Calu3 (cell line): ENCODE data around the gene SRGAP2B. TPM values are rescaled to one million over a fixed set of nuclear protein-coding genes. Genes with fewer than 3 reads are reported as not detected.
"Not testable (repeated sequence)": the region's sequence is repeated elsewhere in the genome, so short reads cannot be mapped to it uniquely, and the experiment has no call there.

Experiments used
- Bru-seq: library from RNA; stranded (reverse); fragments of 400-500 nt; gene quantifications from one replicate; lab custom pipeline; 2021; lab: Mats Ljungman, UMichigan
- BruChase-seq, 2 experiments: library from RNA; stranded (reverse); fragments of 400-500 nt; gene quantifications; one replicate each; lab custom pipeline; 2021; lab: Mats Ljungman, UMichigan
- BruUV-seq: library from RNA; stranded (reverse); fragments of 400-500 nt; replicated peaks from 2 replicates; lab custom pipeline; 2021; lab: Mats Ljungman, UMichigan
- CTCF ChIA-PET: fragments of 300-600 bp; sonication (Branson Sonifier 250); formaldehyde crosslinking; loops from one replicate; lab custom pipeline; 2022; ENCODE audit warnings: antibody characterized with exemption; lab: Charles Lee
- DNase-seq: peaks from one replicate; pipeline ENCODE4 v3.0.0; 2022
- H3K27ac Mint-ChIP-seq: one replicate; pipeline ENCODE4 v1.8.0; 2022; ENCODE audit warnings: mixed read lengths; ENCODE audit not compliant: unreplicated experiment
- H3K27me3 Mint-ChIP-seq: one replicate; pipeline ENCODE4 v1.8.0; 2022; ENCODE audit warnings: mixed read lengths; ENCODE audit not compliant: unreplicated experiment
- H3K36me3 Mint-ChIP-seq: one replicate; pipeline ENCODE4 v1.8.0; 2022; ENCODE audit warnings: mild to moderate bottlenecking, moderate library complexity, mixed read lengths; ENCODE audit not compliant: insufficient read depth, unreplicated experiment
- H3K4me1 Mint-ChIP-seq: one replicate; pipeline ENCODE4 v1.8.0; 2022; ENCODE audit warnings: mild to moderate bottlenecking, low read depth, mixed read lengths; ENCODE audit not compliant: unreplicated experiment
- H3K4me3 Mint-ChIP-seq: one replicate; pipeline ENCODE4 v1.8.0; 2022; ENCODE audit warnings: mild to moderate bottlenecking, low read depth, moderate library complexity, mixed read lengths; ENCODE audit not compliant: unreplicated experiment
- H3K9me3 Mint-ChIP-seq: one replicate; pipeline ENCODE4 v1.8.0; 2022; ENCODE audit warnings: low read depth, mixed read lengths; ENCODE audit not compliant: unreplicated experiment
- intact Hi-C: fragments of 100-400 bp; cut with micrococcal nuclease; formaldehyde crosslinking; loops from one replicate; pipeline ENCODE4 v1.10.0; 2022; ENCODE audit not compliant: unreplicated experiment
- long read RNA-seq: library from polyadenylated mRNA; stranded (forward); transcript quantifications from one replicate; pipeline ENCODE4 v2.0.0, GENCODE V29; 2022
- total RNA-seq: library from RNA; stranded (reverse); gene quantifications from 2 replicates; pipeline ENCODE4 v1.2.3, GENCODE V29; 2022

The SRGAP2B gene
- total RNA-seq (31.6 and 34.9 TPM in 2 replicates), Bru-seq, nascent RNA (percentile 69 among the genes with signal in this experiment), BruChase-seq, experiment 1, labeled RNA remaining after a 6-hour chase (percentile 50 among the genes with signal in this experiment), BruChase-seq, experiment 2, labeled RNA remaining after a 2-hour chase (percentile 51 among the genes with signal in this experiment)
- long read RNA-seq, partial matches to known transcripts: 1 of 4 reads
- long read RNA-seq, other reads (novel, unspliced or antisense): 3 of 4 reads

DNA sequence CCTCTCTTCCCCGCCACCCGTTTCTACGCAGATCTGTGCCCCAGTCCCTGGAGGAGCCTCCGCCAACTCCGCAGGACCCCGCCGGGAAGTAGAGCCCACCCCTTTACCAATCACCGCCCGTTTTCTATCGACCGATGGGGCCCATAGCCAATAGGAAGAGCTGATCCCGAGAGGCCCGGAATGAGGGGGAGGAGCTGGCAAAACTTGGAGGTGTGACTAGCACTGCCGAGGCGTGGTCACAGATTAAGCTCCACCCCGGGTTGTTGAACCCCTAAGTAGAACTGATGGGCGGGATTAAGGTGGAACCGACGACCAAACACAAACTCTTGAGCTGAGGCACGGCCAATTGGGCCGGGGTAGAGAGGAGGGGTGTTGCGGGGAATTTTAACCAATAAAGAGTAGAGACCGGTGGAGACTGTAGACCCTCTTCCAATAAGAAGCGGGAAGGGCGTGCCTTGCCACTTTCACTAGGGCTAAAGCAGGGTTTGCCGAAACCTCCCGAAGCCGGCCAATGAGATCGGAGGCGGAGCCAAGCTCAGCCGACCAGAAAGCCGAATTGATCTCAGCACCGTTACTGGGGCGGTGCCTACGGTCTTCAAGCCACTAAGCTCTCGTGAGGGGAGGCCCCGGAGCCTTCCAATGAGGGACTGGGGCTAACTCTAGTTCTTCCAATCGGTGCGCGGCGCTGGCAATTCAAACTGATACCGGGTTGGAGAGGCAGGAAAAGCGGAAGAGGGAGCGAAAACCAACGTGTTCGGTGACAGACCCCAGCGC, at the start of gene SRGAP2B, which contains the start of gene FAM72D:
Gene SRGAP2B (minus strand): TSS at position 45 of the 774 bp plus-strand sequence. CDS start 2,427 bp downstream, outside the sequence.
Gene FAM72D (plus strand): TSS at position 691 of the 774 bp plus-strand sequence. CDS start 874 bp downstream, outside the sequence.
- DNase-seq, BruUV-seq, H3K9me3 Mint-ChIP-seq, H3K27ac Mint-ChIP-seq, H3K27me3 Mint-ChIP-seq, H3K4me1 Mint-ChIP-seq, CTCF ChIA-PET, H3K36me3 Mint-ChIP-seq, intact Hi-C loops: not testable (repeated sequence)
- H3K4me3 Mint-ChIP-seq: peak within 1 kb of the TSS; percentile 56

DNA sequence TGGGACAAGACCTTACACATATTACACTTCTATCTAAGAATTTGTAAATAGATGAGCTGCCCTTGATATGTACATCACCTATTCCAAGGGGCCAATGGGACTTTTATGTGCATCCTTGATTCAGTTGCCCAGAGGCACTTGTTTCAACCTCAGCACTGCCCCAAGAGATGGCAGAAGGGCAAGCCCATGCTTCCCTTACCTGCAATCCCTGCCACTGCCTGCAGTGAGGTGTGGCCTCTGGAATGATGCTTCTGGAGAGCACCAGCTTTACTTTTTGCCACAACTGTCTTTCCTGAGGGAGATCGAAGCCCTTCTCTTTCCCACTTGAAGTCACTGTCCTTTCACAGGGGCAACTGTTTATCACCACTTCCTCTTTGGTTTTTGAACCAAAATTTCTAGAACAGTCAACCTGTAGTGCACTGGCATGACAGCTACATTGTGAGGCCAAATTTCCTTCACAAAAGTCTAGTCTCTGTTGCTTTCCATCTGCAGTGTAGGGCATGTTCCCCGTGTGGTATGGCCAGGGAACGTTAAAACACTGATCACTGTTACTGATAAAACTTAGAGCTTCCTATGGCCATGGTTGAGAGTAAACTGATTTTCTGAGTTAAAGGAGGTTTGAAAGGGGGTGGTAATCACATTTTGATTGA, 49.3 kb upstream of the SRGAP2B start:
- H3K9me3 Mint-ChIP-seq, H3K4me3 Mint-ChIP-seq, H3K27me3 Mint-ChIP-seq, DNase-seq, CTCF ChIA-PET, BruUV-seq, intact Hi-C loops, H3K36me3 Mint-ChIP-seq, H3K27ac Mint-ChIP-seq, H3K4me1 Mint-ChIP-seq: not testable (repeated sequence)

DNA sequence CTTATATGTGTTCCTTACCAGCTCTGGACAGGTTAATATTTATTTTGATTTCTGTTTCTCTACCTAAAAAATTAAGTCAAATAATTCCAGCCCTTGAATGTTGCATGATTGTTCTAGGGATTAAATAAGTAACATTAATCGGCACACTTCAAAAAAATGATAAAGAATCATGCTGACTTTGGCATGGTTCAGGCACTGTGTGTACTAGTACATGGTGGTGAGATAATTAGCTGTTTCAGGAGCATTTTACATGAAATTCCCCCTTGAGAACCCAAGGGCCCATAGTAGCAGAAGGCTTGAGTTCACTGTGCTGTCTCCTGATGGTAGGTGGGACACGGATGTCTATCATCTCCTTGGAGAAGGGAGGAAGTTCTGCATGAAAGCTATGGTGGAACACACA, 45.4 kb upstream of the SRGAP2B start:
- BruUV-seq, H3K9me3 Mint-ChIP-seq, CTCF ChIA-PET, H3K27ac Mint-ChIP-seq, DNase-seq, intact Hi-C loops, H3K36me3 Mint-ChIP-seq, H3K4me3 Mint-ChIP-seq, H3K27me3 Mint-ChIP-seq, H3K4me1 Mint-ChIP-seq: not testable (repeated sequence)

DNA sequence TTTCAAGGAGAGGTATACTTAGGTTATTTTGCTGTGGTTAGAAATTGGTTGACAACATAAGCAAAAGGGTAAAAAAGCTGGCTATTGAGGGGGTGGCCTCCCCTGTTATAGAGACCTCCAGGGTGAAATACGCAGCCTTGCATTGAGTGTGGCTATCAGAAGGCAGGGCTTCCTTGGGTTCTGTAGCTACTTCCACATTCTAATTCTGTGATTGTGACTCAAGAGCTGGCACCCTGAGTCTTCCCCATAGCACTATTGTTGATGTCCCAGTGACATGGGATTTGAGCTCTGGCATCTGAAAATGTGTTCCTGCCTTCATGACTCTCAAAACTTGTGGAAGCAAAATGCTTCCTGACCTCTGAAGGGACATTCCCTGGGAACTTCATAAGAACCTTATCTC, 39.3 kb upstream of the SRGAP2B start:
- H3K9me3 Mint-ChIP-seq, BruUV-seq, H3K27ac Mint-ChIP-seq, CTCF ChIA-PET, H3K27me3 Mint-ChIP-seq, H3K4me1 Mint-ChIP-seq, intact Hi-C loops, H3K4me3 Mint-ChIP-seq, DNase-seq, H3K36me3 Mint-ChIP-seq: not testable (repeated sequence)

DNA sequence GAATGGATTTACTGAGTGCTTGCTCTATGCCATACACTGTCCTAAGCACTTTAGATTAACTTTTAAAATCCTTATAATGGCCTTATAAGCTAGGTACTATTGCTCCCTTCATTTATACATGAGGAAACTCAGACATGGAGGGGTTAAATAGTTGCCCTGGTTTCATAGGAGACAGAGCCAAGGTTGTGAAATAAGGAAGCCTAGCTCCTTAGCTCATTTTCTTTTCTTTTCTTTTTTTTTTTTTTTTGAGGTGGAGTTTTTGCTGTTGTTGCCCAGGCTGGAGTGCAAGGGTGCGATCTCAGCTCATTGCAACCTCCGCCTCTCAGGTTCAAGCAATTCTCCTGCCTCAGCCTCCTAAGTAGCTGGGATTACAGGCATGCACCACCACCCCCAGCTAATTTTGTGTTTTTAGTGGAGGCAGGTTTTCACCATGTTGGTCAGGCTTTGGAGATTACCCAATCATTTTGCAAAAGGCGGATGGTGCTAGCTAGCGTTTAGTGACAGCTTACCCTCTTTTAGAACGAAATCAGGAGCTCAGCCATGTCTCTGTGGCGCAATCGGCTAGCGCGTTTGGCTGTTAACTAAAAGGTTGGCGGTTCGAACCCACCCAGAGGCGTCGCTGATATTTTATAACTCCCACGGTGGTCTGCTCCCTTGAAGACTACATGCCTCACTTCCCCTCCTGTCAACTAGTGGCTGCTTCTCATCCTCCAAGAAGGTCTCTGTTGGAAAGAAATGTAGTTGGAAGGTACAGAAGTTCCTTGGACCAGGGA, 33.8 kb upstream of the SRGAP2B start:
- BruUV-seq, H3K4me3 Mint-ChIP-seq, CTCF ChIA-PET, H3K27ac Mint-ChIP-seq, DNase-seq, intact Hi-C loops, H3K9me3 Mint-ChIP-seq, H3K27me3 Mint-ChIP-seq, H3K36me3 Mint-ChIP-seq, H3K4me1 Mint-ChIP-seq: not testable (repeated sequence)

DNA sequence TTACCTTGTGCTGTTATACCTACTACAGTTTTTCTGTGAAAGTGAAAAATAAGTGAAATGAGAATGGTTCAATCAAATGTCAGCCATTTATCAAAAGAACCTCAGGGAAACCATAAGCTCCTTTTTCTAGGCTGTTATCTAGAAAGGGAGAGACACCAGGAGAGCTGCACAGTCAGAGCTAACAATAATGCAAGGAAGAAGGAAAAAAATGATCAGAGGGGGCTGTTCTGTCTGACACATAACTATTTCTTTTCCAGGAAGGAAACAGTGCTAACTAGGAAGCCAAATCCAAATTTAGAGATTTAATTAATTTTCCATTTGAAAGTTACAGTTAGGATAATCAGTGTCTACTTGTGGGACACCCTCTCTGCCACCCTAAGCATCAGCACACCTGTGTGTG, 32.0 kb upstream of the SRGAP2B start:
- BruUV-seq, intact Hi-C loops, H3K9me3 Mint-ChIP-seq, H3K4me3 Mint-ChIP-seq, DNase-seq, CTCF ChIA-PET, H3K27me3 Mint-ChIP-seq, H3K4me1 Mint-ChIP-seq, H3K36me3 Mint-ChIP-seq, H3K27ac Mint-ChIP-seq: not testable (repeated sequence)

DNA sequence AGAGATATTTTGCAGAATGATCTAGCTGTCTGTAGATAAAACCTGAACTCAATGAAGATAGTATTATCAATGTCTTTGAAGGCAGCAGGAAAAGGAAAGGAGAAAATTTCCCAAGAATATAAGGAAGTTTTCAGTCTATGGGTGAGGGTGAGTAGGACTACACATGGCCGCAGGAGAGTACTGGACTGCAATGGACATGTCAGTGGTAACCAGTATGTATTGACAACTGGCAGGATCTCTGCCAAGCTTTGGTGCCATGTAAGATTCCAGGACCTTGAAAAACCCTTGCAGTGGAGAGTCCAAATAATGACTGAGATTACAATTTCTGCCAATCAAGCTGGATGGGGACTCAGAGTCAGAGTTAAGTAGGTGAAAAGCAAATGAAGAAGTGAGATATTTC, 30.0 kb upstream of the SRGAP2B start:
- intact Hi-C loops, DNase-seq, H3K27me3 Mint-ChIP-seq, H3K36me3 Mint-ChIP-seq, H3K27ac Mint-ChIP-seq, CTCF ChIA-PET, H3K4me3 Mint-ChIP-seq, H3K9me3 Mint-ChIP-seq, BruUV-seq, H3K4me1 Mint-ChIP-seq: not testable (repeated sequence)

DNA sequence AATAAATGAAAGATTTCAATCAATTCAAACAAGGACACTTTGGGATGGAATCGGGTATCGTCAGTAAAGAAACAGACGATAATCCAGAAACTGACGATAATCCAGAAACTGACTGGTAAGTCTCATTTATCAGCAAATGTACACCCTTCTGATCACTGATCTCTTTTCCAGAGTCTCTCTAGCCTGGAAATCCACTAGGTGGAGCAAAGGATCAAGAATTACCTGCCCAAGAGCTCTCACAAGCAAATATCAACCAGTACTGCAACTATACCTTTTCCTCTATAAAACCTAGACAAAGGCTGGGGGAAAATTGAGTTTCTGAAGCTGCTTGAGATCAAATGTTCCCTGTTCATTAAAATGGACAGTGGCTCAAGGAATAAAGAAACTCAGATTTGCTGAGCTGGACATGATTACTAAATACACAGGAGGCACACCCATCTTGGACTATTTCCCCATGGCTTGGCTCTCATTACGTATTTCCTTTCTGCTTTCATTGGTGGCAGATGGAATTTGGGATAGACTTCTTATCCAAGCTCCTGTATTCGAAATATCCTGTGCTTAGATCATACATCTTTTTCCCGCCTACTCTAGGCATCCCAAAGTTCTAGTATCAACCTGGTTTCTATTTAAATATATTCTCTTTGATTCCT, 29.0 kb upstream of the SRGAP2B start:
- DNase-seq, CTCF ChIA-PET, BruUV-seq, H3K9me3 Mint-ChIP-seq, H3K27ac Mint-ChIP-seq, H3K36me3 Mint-ChIP-seq, intact Hi-C loops, H3K4me3 Mint-ChIP-seq, H3K4me1 Mint-ChIP-seq, H3K27me3 Mint-ChIP-seq: not testable (repeated sequence)

DNA sequence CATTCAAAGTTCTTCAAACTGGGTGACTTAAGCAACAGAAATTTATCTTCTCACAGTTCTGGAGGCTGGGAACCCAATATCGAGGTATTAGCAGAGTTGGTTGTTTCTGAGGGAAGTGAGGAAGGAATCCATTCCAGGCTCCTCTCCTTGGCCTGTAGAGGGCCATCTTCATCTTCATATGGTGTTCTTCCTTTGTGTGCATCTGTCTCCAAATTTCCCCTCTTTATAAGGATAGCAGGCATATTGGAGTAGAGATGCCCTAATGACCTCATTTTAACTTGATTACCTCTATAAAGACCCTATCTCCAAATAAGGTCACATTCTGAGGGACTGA, 27.9 kb upstream of the SRGAP2B start:
- H3K4me1 Mint-ChIP-seq, intact Hi-C loops, H3K4me3 Mint-ChIP-seq, BruUV-seq, H3K9me3 Mint-ChIP-seq, H3K27ac Mint-ChIP-seq, H3K36me3 Mint-ChIP-seq, DNase-seq, CTCF ChIA-PET, H3K27me3 Mint-ChIP-seq: not testable (repeated sequence)
